Stimulated activated naive CD8-positive, alpha-beta T cell treated with anti-CD3 and anti-CD28 coated beads, Interleukin-15, Interleukin-2, amounts not matched to agents 100 U/mL and 50 U/mL, for 24 hours (primary cell): ENCODE measurements around the gene DLK1.

Source experiments
- ATAC-seq: fragments of 150-1000 bp; cut with Tn5 transposase; one replicate; pipeline ENCODE4 v1.10.0; 2021
- DNase-seq: peaks from one replicate; pipeline ENCODE4 v3.0.0; 2021

Gene DLK1

DNA sequence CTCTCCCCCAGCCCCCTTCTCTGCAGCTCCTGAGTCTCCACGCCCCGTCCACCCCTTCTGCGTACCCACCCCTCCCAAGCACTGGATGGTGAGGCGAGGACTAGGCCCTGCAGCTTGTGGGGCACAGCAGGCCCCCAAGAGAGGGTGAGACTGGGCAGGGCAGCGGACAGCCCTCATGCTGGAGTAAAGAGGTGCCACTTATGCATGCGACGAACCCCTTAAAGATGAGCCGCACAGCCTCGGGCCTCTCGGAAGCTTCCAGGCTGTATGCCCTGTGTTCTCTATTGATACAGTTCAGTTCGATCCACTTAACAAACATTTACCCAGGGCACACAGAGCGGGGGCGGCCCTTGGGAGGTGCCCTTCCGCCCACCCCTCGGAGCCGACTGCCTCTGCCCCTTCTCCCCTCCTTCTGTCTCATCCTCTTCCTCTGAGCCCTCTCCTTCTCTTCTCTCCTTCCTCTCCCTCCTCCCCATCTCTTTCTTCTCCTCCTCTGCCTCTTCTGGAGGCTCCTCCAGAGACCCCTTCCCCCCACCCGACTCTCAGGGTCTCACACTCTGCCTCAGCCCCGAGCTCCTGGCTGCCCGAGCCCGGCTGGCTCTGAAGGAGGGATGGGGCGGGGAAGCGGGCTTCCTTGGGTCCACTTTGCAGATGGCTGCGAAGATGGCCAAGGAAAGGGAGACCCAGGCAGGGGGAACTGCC is 32.7 kb upstream of the DLK1 start:
- ATAC-seq (no peak), DNase-seq (no peak)

- ATAC-seq (no peak), DNase-seq (no peak)
Measured at GRCh38 chr14:100694579-100695422, 31.9 kb upstream of the DLK1 start.

DNA sequence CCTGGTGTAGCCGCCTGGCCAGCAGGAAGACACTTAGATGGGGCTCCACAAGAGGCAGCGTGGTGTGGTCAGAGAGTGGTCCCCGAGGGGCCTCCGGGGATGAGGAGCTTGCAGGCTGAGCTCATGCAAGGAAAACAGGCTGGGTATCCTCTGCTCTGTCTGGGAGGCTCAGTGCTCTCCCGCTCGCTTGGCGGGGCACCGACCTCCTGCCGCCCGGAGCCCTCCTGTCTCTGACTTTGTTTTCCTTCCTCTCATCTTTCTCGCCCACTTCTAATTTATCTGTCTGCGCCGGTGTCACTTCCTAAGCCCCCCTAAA is 31.3 kb upstream of the DLK1 start:
- ATAC-seq: no peak
- DNase-seq: no peak

- no peak for ATAC-seq
- no peak for DNase-seq
Measured at GRCh38 chr14:100696008-100696407, 30.7 kb upstream of the DLK1 start.

- ATAC-seq: no peak
- no peak for DNase-seq
Measured at GRCh38 chr14:100696590-100696989, 30.1 kb upstream of the DLK1 start.

DNA sequence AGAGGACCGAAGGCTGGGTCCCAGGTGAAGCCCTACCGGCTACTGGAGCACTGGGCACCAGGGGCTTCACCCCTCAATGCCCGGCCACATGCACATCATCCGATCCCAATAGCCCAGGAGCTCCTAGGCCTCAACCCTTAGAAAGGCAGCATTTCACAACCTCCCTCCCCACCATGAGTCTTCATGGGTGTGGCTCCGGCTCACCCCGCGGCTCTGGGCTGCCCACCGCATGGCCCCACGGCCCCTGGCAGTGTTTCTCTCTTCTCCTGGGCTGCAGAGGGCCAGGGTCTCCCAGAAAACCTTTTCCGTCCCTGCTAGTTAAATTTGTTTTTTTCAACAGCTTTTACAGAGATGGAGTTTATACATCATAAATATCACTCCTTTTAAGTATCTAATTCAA is 28.6 kb upstream of the DLK1 start:
- ATAC-seq: no peak
- DNase-seq: no peak

DNA sequence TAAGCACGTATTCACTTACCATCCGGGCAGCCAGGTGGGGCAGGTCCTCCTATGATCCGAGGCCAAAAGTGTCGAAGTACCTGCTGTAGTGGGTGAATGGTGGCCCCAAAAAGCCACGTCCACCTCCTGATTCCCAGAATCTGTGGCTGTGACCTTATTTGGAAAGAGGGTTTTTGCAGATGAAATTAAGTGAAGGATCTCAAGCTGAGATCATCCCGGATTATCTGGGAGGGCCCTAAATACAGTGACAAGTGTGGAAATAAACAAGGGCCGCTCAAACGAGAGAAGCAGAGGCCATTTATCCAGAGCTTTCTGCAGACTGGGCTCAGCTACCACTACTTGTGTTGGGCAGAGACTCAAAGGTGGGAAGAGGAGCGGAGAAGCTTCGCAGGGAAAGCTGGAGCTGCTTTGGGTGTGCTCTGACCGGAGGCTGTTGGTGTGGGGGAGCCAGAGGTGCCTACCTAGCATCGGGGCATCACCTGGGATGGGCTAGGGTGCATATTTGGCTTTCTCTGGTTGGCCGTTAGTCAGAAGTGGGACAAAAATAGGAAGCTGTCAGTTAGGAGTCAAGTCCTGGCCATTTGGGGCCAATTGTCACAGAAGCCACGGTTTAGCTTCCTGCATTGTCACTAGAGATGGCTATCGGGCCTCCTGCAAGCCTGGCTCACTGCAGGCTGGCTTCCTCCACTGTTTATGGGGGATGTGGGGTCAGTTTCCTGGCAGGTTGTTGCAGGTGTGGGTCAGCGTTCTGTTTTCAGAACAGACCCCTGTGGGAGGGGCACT is 27.8 kb upstream of the DLK1 start:
- ATAC-seq (no peak), DNase-seq (no peak)

- DNase-seq: no peak
- ATAC-seq: no peak
Measured at GRCh38 chr14:100701314-100701713, 25.4 kb upstream of the DLK1 start.

DNA sequence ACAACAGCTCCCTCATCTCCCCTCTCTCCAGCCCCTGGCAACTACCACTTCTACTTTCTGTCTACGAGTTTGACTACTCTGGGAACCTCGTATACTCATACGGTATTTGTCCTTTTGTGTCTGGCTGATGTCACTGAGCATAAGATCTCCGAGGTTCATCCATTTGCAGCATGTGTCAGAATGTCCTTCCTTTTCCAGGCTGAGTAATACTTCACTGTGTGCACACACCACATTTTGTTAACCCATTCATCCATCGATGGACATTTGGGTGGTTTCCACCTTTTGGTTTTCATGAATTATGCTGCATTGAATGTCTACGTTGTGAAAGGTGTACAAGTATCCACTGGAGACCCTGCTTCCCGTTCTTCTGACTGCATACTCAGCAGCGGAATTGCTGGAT is 24.1 kb upstream of the DLK1 start:
- DNase-seq: no peak
- ATAC-seq: no peak

DNA sequence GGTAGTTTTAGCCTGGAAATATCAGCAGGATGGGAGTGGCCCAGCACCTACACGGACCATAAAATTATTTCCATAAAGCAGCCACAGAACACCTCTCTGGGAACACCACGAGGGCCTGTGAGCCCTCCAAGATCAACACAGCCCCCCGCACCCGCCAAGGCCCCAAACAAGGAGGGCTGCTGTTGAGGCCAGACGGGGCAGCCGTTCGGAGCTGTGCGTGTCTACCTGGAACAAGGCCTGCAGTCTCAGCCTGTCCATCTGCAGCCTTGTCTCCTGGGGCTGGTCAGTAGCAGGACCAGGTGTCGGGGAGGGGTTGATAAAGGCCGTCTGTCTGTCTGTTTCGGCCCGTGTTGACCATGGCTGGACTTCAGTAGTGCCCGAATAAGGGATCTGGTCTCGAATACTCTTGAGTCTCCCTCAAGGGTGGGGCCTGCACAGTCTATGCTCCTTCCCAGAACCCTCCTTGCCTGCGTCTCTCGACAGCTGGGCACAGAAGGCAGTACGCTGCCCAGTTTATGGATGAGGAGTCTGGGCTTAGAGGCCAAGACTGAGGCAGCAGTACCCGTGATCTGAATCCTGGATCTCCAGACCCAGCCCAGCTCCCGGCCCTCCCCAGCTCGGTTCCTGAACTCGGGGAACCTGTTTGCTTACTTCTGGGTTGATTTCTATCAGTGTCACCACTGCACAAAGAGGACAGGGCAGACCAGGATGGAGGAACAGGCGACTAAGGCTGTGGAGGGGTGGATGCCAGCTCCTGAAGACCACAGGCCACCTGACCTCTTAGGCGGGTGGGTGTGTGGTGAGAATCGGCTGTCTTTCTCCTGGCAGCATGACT is 23.1 kb upstream of the DLK1 start:
- no peak for DNase-seq
- ATAC-seq: no peak

DNA sequence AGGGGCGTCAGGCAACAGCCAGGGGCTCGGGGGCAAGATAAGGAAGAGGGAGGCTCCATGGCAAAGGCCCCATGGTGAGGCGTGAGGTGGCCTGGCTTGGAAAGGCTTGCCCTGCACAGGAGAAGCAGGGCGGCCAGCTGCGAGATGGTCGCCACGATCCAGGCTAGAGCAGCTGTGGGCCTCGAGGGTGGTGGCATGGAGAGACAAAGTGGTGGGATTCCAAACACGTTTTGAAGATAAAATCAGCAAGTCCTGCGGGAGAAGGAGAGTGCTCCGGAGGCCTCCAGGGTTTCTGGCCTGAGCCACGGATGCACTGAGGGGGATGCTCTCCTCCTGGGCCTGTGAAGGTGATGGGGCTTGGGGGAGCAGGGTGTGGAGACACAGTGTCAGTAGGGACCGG is 20.5 kb upstream of the DLK1 start:
- no peak for ATAC-seq
- no peak for DNase-seq

- ATAC-seq: no peak
- DNase-seq: no peak
Measured at GRCh38 chr14:100706860-100707259, 19.8 kb upstream of the DLK1 start.

DNA sequence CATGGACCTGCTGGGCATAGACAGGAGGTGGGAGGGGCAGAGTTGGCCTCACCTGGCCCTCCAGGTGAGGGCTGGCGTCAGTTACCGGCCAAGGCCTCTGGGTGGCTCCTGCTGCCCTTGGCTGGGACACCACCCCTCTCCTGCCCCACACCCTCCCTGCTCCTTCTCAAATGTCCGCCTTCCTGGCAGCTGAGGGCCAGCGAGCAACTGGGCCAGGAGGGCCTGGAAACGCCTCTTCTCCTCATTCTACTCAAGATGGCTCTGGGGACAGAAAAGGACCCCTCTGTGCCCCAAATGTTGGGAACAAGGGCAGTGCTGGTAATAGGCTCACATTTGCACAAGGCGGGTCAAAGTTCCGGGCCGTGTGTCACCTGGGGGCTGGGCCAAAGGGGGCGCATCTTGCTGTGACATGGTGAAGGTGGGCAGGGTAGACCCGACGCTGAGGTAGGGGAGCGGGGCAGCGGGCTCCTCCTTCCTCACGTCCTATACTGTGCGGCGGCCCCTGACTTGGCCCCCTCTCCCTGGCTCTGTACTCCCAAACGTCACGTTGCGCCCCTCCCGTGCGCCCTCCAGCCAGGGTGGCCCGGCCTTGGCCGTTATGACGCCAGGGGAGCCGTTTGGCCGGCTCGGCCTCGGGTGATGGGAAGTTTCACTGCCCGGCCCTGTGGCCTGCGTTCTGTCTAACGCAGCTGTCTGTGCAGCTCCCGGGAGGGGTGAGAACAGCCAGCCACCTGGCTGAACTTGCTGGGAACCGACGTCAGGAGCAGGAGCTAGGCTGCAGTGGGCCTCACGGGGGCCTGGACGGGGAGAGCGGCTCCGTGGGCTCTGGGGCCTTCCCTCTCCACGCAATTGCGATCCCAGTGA is 18.0 kb upstream of the DLK1 start:
- ATAC-seq (no peak), DNase-seq (no peak)

GRCh38 chr14:100709289-100710284 is 17.1 kb upstream of the DLK1 start:
- no peak for DNase-seq
- no peak for ATAC-seq

- ATAC-seq: no peak
- DNase-seq: no peak
Measured at GRCh38 chr14:100710391-100710790, 16.3 kb upstream of the DLK1 start.

DNA sequence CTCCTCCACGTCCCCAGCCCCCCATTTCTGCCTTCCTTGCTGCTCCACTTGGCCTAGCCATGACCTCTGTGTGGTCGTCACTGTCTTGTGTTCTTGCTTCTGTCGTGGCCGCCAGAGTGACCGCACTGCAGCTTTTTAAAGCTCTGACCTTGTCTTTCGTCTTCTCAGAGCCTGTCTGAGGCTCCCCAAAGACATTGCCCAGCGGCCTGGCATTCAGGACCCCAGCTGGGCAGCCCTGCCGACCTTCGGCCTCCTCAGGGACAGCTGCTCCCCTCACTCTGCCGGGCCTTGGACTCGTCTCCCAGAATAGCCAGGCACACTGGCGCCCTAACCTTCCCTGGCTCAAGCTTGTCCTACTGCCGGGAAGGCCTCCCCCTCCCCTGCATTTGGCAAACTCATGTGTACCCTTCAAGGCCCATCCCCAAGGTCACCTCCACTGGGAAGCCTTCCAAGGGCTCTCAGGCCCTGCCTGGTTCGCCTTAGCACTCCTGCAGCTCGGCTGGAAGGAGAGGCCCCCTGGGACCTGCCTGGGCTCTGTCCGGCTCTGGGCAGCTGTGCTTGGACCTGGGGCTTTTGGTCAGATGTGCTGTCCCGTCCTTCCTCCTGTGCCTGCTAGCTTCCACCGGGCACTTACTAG is 15.7 kb upstream of the DLK1 start:
- ATAC-seq: no peak
- DNase-seq: no peak

- no peak for ATAC-seq
Measured at GRCh38 chr14:100711493-100711892, 15.2 kb upstream of the DLK1 start.

DNA sequence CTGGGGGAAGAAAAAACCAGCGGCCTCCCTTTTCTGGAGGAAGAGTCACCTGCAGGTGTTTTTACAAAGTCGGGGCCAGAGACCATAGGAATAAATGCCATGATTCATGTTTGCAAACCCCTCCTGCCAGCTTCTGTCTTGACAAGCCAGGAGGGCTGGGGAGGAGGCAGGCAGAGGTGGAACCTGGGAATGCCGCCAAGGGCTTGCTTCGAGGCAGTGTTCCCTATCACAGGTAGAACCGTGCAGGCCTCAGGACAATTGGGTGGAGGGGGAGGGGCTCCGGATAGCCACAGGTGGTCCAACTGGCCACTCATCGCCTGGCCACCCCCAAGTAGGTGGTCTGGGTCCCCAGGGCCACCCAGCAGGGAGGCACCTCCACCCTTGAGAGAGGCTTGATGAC is 14.2 kb upstream of the DLK1 start:
- DNase-seq (no peak), ATAC-seq (no peak)

More at GRCh38 chr14:100711493-100711892, 15.2 kb upstream of the DLK1 start:
- no peak for DNase-seq

DNA sequence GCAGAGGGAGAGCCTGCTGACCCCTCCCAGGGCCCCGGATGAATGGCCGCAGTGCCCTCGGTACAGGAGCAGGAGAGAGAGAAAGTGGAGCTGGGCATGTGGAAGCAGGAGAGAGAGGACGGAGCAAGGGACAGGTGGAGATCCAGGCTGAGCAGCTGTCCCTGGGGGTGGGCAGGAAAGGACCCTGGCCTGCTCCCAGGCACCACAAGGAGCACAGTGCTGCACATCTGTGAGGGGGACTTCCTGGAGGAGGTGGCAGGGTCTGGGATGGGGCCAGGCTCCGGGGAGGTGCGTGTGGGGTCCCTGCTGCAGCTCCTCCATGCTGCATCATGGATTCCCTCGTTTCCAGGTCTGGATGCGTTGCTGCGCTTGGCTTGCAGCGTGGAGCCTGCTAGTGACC is 13.0 kb upstream of the DLK1 start:
- DNase-seq (no peak), ATAC-seq (no peak)
